ENCODE measurements around the gene TMEM255A. TPM values are rescaled to one million over a fixed set of nuclear protein-coding genes. Genes with fewer than 3 reads are reported as not detected.
A peak's percentile ranks its signal among the peaks of the same experiment; 100 is the strongest.

Gene TMEM255A
- total RNA-seq, 1 donor from 2014 or later = not detected

- peak; percentile 66 for DNase-seq (ENCODE audit: low read depth)
These were observed 97.6 kb downstream of the TMEM255A start for GRCh38 chrX:120213438-120214265.

Other genes with a start within 250 kb of the TMEM255A start
- not detected in 2 replicates for gene RHOXF2B, start 233.8 kb downstream of the TMEM255A start, total RNA-seq
- not detected in 2 replicates for gene RHOXF1, start 195.5 kb downstream of the TMEM255A start, total RNA-seq
- not detected in 2 replicates for gene RHOXF2, start 152.8 kb downstream of the TMEM255A start, total RNA-seq
- gene ZBTB33, start 60.6 kb downstream of the TMEM255A start, total RNA-seq = 17.9 and 20.0 TPM in 2 replicates
- 2.5 and 58.0 TPM in 2 replicates for gene ATP1B4, start 50.6 kb upstream of the TMEM255A start, total RNA-seq
- gene LAMP2, start 157.8 kb upstream of the TMEM255A start, total RNA-seq = 125 and 143 TPM in 2 replicates
- 24.4 and 26.1 TPM in 2 replicates for gene CUL4B, start 249.5 kb upstream of the TMEM255A start, total RNA-seq